ENCODE measurements around the gene SCAP.
"Not testable (repeated sequence)": the region's sequence is repeated elsewhere in the genome, so short reads cannot be mapped to it uniquely, and the experiment has no call there.

Gene SCAP

GRCh38 chr3:47487265-47487664 is 11.5 kb upstream of the SCAP start:
- DNase-seq (ENCODE audit: extremely low read depth, insufficient read length): no peak
- peaks cover 1% of the 10 kb centered on the region for H3K36me3 ChIP-seq (ENCODE audit: control insufficient read depth, insufficient read depth, low read length)
- TF ChIP-seq, protein P1, sequence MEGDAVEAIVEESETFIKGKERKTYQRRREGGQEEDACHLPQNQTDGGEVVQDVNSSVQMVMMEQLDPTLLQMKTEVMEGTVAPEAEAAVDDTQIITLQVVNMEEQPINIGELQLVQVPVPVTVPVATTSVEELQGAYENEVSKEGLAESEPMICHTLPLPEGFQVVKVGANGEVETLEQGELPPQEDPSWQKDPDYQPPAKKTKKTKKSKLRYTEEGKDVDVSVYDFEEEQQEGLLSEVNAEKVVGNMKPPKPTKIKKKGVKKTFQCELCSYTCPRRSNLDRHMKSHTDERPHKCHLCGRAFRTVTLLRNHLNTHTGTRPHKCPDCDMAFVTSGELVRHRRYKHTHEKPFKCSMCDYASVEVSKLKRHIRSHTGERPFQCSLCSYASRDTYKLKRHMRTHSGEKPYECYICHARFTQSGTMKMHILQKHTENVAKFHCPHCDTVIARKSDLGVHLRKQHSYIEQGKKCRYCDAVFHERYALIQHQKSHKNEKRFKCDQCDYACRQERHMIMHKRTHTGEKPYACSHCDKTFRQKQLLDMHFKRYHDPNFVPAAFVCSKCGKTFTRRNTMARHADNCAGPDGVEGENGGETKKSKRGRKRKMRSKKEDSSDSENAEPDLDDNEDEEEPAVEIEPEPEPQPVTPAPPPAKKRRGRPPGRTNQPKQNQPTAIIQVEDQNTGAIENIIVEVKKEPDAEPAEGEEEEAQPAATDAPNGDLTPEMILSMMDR (IDR thresholded peaks at IDR 0.05; ENCODE audit: insufficient read depth, low read length, poor library complexity, severe bottlenecking): no peak

DNA sequence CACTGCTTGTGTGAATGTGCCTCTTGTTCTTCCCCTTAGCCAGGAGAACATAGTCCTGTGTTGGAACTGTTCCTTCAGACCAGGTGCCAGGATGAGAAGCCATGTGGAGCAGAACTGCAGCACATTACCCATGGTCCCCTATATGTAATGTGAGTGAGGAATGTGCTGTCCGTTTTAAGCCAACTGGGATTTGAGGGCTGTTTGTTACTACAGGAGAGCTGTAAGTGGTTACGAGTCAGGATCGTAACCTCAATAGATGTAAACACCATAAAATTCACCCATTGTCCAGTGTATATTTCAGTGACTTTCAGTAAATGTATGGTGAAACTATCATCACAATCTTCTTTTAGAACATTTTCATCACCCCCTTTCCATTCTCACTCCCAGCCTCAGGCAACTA is 10.1 kb upstream of the SCAP start:
- H3K36me3 ChIP-seq (ENCODE audit: control insufficient read depth, insufficient read depth, low read length): peaks cover 1% of the 10 kb centered on the region
- DNase-seq (ENCODE audit: extremely low read depth, insufficient read length): no peak
- no peaks in the 10 kb centered on the region for H3K27me3 ChIP-seq (replicated peaks; ENCODE audit: control insufficient read depth, insufficient read depth, low read length)
- TF ChIP-seq, protein P1 (IDR thresholded peaks at IDR 0.05; ENCODE audit: insufficient read depth, low read length, poor library complexity, severe bottlenecking): no peak
- H3K4me3 ChIP-seq (replicated peaks; ENCODE audit: low read depth, low read length): no peak overlapping the region

More at GRCh38 chr3:47487265-47487664, 11.5 kb upstream of the SCAP start:
- no peak overlapping the region for H3K4me3 ChIP-seq (replicated peaks; ENCODE audit: low read depth, low read length)
- H3K27me3 ChIP-seq (replicated peaks; ENCODE audit: control insufficient read depth, insufficient read depth, low read length): no peaks in the 10 kb centered on the region

DNA sequence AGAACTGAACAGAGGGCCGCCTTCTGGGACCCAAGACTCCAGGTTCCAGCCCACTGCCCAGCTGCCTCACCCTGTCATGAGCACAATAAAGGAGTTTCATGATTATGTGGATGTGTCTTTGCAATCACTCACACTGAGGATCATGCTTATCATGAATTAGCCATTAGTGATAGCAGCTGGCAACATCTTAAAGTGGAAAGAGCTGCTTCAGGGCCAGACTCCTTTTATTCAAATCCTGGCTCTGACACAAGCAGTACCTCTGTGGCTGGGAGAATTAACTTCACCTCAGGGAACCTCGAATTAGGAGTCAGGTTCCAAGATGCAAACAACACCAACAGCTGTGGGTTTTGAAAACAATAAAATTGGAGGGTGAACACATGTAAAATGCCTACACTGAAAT is 6.6 kb upstream of the SCAP start:
- H3K36me3 ChIP-seq (ENCODE audit: control insufficient read depth, insufficient read depth, low read length): no peaks in the 10 kb centered on the region; the same call in 1 of the 2 replicates
- TF ChIP-seq, protein P1 (IDR thresholded peaks at IDR 0.05; ENCODE audit: insufficient read depth, low read length, poor library complexity, severe bottlenecking): no peak
- no peak overlapping the region for H3K4me3 ChIP-seq (replicated peaks; ENCODE audit: low read depth, low read length)
- H3K27me3 ChIP-seq (replicated peaks; ENCODE audit: control insufficient read depth, insufficient read depth, low read length): no peaks in the 10 kb centered on the region
- no peak for DNase-seq (ENCODE audit: extremely low read depth, insufficient read length)

DNA sequence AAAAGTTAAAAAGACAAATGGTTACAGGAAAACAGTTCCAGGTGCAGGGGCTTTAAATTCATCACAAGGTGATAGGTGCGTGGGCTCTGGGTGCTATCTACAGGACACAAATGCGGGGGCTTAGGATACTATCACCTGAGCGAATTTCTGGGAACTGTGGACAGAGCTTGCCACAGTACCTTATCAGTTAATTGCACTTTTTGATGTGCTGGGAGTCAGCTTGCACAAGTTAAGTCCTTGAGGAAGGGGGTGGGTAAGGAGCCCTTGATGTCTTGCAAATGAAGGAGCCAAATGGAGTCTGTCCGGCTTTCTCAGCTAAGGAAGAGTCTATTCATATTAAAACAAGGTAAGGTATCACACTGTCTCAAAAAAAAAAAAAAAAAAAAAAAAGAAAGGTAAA is 6.0 kb upstream of the SCAP start:
- not testable (repeated sequence) for DNase-seq (ENCODE audit: extremely low read depth, insufficient read length); H3K27me3 ChIP-seq (replicated peaks; ENCODE audit: control insufficient read depth, insufficient read depth, low read length); H3K4me3 ChIP-seq (replicated peaks; ENCODE audit: low read depth, low read length); H3K36me3 ChIP-seq (ENCODE audit: control insufficient read depth, insufficient read depth, low read length)

DNA sequence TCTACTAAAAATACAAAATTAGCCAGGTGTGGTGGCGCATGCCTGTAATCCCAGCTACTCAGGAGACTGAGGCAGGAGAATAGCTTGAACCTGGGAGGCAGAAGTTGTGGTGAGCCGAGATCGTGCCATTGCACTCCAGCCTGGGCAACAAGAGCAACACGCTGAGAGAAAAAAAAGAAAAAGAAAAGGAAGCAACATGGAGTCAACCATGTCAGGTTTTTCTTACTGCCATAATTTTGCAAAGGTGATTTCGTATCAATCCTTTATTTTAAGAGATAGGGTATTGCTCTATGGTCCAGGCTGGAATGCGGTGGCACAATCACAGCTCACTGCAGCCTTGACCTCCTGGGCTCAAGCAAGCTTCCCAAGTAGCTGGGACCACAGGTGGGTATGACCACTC is 4.5 kb upstream of the SCAP start:
- not testable (repeated sequence) for H3K4me3 ChIP-seq (replicated peaks; ENCODE audit: low read depth, low read length); DNase-seq (ENCODE audit: extremely low read depth, insufficient read length); H3K27me3 ChIP-seq (replicated peaks; ENCODE audit: control insufficient read depth, insufficient read depth, low read length); H3K36me3 ChIP-seq (ENCODE audit: control insufficient read depth, insufficient read depth, low read length)

- Histone ChIP-seq H3K36me3 (ENCODE audit: control insufficient read depth, insufficient read depth, low read length) (no peaks in the 10 kb centered on the region), H3K27me3 (replicated peaks; ENCODE audit: control insufficient read depth, insufficient read depth, low read length) (no peaks in the 10 kb centered on the region), H3K4me3 (replicated peaks; ENCODE audit: low read depth, low read length) (no peak overlapping the region)
- DNase-seq (ENCODE audit: extremely low read depth, insufficient read length): no peak
- TF ChIP-seq, protein P1 (IDR thresholded peaks at IDR 0.05; ENCODE audit: insufficient read depth, low read length, poor library complexity, severe bottlenecking): no peak
Measured at GRCh38 chr3:47479826-47480160, 4.1 kb upstream of the SCAP start.

DNA sequence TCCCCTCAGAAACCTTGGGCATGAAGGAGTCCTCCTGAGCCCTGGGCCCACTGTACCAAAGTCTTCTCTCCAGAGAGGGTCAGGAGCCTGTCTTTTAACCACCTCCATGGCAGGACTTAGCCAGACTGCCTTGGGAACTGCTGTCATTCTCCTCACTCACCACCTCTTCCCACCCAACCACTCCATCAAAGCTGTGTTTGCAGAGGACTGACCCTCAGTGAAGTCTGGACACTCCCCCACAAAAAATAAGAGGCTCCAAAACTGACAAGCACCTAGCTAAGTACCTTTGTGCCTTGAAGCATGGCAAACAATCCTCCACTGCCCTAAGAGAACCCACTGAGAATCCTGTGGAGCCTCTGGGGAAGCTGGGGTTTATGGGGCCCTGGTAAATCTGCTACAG is 2.3 kb upstream of the SCAP start:
- DNase-seq (ENCODE audit: extremely low read depth, insufficient read length): no peak
- TF ChIP-seq, protein P1 (IDR thresholded peaks at IDR 0.05; ENCODE audit: insufficient read depth, low read length, poor library complexity, severe bottlenecking): no peak
- no peaks in the 10 kb centered on the region for H3K27me3 ChIP-seq (replicated peaks; ENCODE audit: control insufficient read depth, insufficient read depth, low read length)
- no peak overlapping the region for H3K4me3 ChIP-seq (replicated peaks; ENCODE audit: low read depth, low read length)
- no peaks in the 10 kb centered on the region for H3K36me3 ChIP-seq (ENCODE audit: control insufficient read depth, insufficient read depth, low read length)

Data from GM06990 (cell line).